B cell (primary cell): Measurements from ENCODE around the gene RFX8. TPM values are rescaled to one million over a fixed set of nuclear protein-coding genes. Genes with fewer than 3 reads are reported as not detected.

ENCODE experiments used
- ATAC-seq: fragments of 200-7000 bp; cut with Tn5 transposase; one replicate; pipeline ENCODE4 v1.10.0; 2021; ENCODE audit warnings: low read depth, mild to moderate bottlenecking, moderate number of reproducible peaks, moderate library complexity
- CTCF ChIA-PET: fragments of 350-600 bp; sonication (Branson Sonifier 250); formaldehyde crosslinking; loops from one replicate; lab custom pipeline; 2021; ENCODE audit warnings: antibody characterized with exemption, inconsistent platforms; lab: Charles Lee
- POLR2A ChIA-PET: fragments of 350-600 bp; sonication (Branson Sonifier 250); formaldehyde crosslinking; loops from one replicate; lab custom pipeline; 2021; ENCODE audit warnings: antibody characterized with exemption; lab: Charles Lee
- DNase-seq: peaks from one replicate; pipeline ENCODE4 v3.0.0; 2013
- H2AFZ ChIP-seq: 2 replicates; pipeline ENCODE4 v1.6.1; 2012; ENCODE audit warnings: mild to moderate bottlenecking, low read depth, low read length; ENCODE audit not compliant: insufficient read depth, poor library complexity, severe bottlenecking
- H3K27ac ChIP-seq, 2 donors: 1 replicate in 1 of 2; 2 replicates in 1 of 2; pipeline ENCODE4 v1.5.1; 2012 to 2013; ENCODE audit warnings: low read length in 2 of 2, mild to moderate bottlenecking in 2 of 2, moderate library complexity in 1 of 2
- H3K27me3 ChIP-seq, 4 experiments: fragments of 200-600 bp in 1 of 4; sonication (generic) in 1 of 4; replicated peaks in 1 of 4; 1 replicate in 2 of 4; 2 replicates in 2 of 4; pipeline versions ENCODE4 v1.6.1 to v1.7.0; 2013 to 2016; ENCODE audit warnings: low read length in 3 of 4, mild to moderate bottlenecking in 2 of 4, mixed read lengths in 1 of 4, moderate library complexity in 1 of 4; ENCODE audit not compliant: insufficient read depth in 4 of 4, control insufficient read depth in 3 of 4; ENCODE audit errors: control extremely low read depth in 1 of 4
- H3K36me3 ChIP-seq, 2 experiments: replicated peaks in 1 of 2; 1 replicate in 1 of 2; 2 replicates in 1 of 2; pipeline versions ENCODE4 v1.6.1 to v1.7.1; 2013; ENCODE audit warnings: low read length in 1 of 2; ENCODE audit not compliant: insufficient read depth in 2 of 2, control insufficient read depth in 1 of 2; ENCODE audit errors: control extremely low read depth in 1 of 2, extremely low read depth in 1 of 2
- H3K4me1 ChIP-seq, 2 donors: fragments of 200-600 bp in 1 of 2; sonication (generic) in 1 of 2; 1 replicate in 1 of 2; 2 replicates in 1 of 2; pipeline versions ENCODE4 v1.5.1 to v1.6.1; 2013 to 2017; ENCODE audit warnings: low read length in 2 of 2; ENCODE audit not compliant: control insufficient read depth in 2 of 2, insufficient read depth in 2 of 2
- H3K4me2 ChIP-seq: replicated peaks from 2 replicates; pipeline ENCODE3; 2012; ENCODE audit warnings: mild to moderate bottlenecking, low read depth, low read length; ENCODE audit not compliant: poor library complexity, severe bottlenecking
- H3K4me3 ChIP-seq, 5 experiments: fragments of 200-600 bp in 1 of 5; sonication (generic) in 1 of 5; 1 replicate in 3 of 5; 2 replicates in 2 of 5; pipeline versions ENCODE4 v1.5.1 to v1.7.0; 2011 to 2016; ENCODE audit warnings: low read length in 4 of 5, mild to moderate bottlenecking in 4 of 5, low read depth in 2 of 5, control low read depth in 1 of 5, moderate library complexity in 1 of 5; ENCODE audit not compliant: insufficient read depth in 1 of 5; ENCODE audit errors: control extremely low read depth in 1 of 5, extremely low read depth in 1 of 5
- H3K79me2 ChIP-seq: fragments of 200-600 bp; sonication (generic); one replicate; pipeline ENCODE4 v1.6.0; 2016; ENCODE audit warnings: low read length; ENCODE audit not compliant: control insufficient read depth, insufficient read depth
- H3K9ac ChIP-seq: fragments of 200-600 bp; sonication (generic); 2 replicates; pipeline ENCODE4 v1.6.1; 2017; ENCODE audit warnings: mild to moderate bottlenecking, low read length, moderate library complexity
- H3K9me3 ChIP-seq, 3 donors: one replicate each; pipeline versions ENCODE4 v1.6.1 to v1.7.1; 2013; ENCODE audit warnings: low read length in 2 of 3; ENCODE audit not compliant: control insufficient read depth in 2 of 3, insufficient read depth in 1 of 3; ENCODE audit errors: control extremely low read depth in 1 of 3
- H4K20me1 ChIP-seq: 2 replicates; pipeline ENCODE4 v1.6.0; 2012; ENCODE audit warnings: mild to moderate bottlenecking, low read length; ENCODE audit not compliant: insufficient read depth, control insufficient read depth, poor library complexity, severe bottlenecking
- H3K27ac Mint-ChIP-seq: one replicate; pipeline ENCODE4 v1.8.0; 2021; ENCODE audit warnings: mixed read lengths
- H3K27me3 Mint-ChIP-seq: one replicate; pipeline ENCODE4 v1.8.0; 2021; ENCODE audit warnings: mixed read lengths
- H3K4me1 Mint-ChIP-seq: one replicate; pipeline ENCODE4 v1.8.0; 2021; ENCODE audit warnings: mixed read lengths
- H3K4me3 Mint-ChIP-seq: one replicate; pipeline ENCODE4 v1.8.0; 2021; ENCODE audit warnings: mixed read lengths
- H3K9me3 Mint-ChIP-seq: one replicate; pipeline ENCODE4 v1.8.0; 2022; ENCODE audit warnings: mixed read lengths; ENCODE audit not compliant: insufficient read depth
- CTCF ChIP-seq: fragments of 200-600 bp; IDR thresholded peaks from one replicate; pipeline ENCODE4 v1.8.0; 2022; ENCODE audit warnings: antibody characterized with exemption, mild to moderate bottlenecking
- EZH2 ChIP-seq: IDR thresholded peaks from 2 replicates; pipeline ENCODE4 v1.6.1; 2012; ENCODE audit warnings: borderline replicate concordance, low read depth, mild to moderate bottlenecking, moderate library complexity, low read length; ENCODE audit not compliant: insufficient read depth, poor library complexity, severe bottlenecking
- WGBS: methylation state at CpG from one replicate; pipeline ENCODE4 v1.1.5; 2013; ENCODE audit warnings: missing lambda C conversion rate; ENCODE audit not compliant: insufficient coverage; 5-methylcytosine and 5-hydroxymethylcytosine counted together
- intact Hi-C: fragments of 100-400 bp; cut with micrococcal nuclease; formaldehyde crosslinking; loops from one replicate; pipeline ENCODE4 v1.10.0; 2022
- polyA plus RNA-seq: library from polyadenylated mRNA; depleted of rRNA; stranded (reverse); fragments of >200 nt; gene quantifications from 2 replicates; pipeline ENCODE4 v1.2.3, GENCODE V29; 2012
- total RNA-seq, 2 donors: library from RNA; stranded (reverse); fragments of 120-200 nt in 1 of 2; gene quantifications; 1 replicate in 1 of 2; 2 replicates in 1 of 2; pipeline versions ENCODE4 v1.2.3 to v1.2.4, GENCODE V29; 2013 to 2022

Gene RFX8
- total and polyA plus RNA-seq, 2 donors (not counting 1 experiment from before 2014, with no cell fraction given) = not detected

GRCh38 chr2:101368376-101368775, 106.5 kb downstream of the RFX8 start:
- Histone ChIP-seq H3K4me2 (no peak overlapping the region), H3K27me3 (no peaks in the 10 kb centered on the region), H3K9ac (no peak overlapping the region), H3K36me3 (no peaks in the 10 kb centered on the region), H2AFZ (no peak overlapping the region), H3K27ac (no peak overlapping the region), H3K4me3 (no peak overlapping the region), H3K4me1 (no peaks in the 10 kb centered on the region), H3K79me2 (no peaks in the 10 kb centered on the region), H4K20me1 (no peaks in the 10 kb centered on the region), H3K9me3 (peaks cover 0 to 11% (median 6%) of the 10 kb centered on the region in 3 donors)
- Mint-ChIP-seq H3K9me3 (peaks cover 4% of the 10 kb centered on the region), H3K27ac (no peak overlapping the region), H3K4me1 (no peaks in the 10 kb centered on the region), H3K4me3 (no peak overlapping the region), H3K27me3 (peaks cover 14% of the 10 kb centered on the region)
- intact Hi-C loops = no loop called here
- WGBS = 88% methylated on average over 1 of the region's 5 CpGs
- ChIA-PET CTCF (no interaction called here), POLR2A (no interaction called here)
- TF ChIP-seq CTCF = no peak
- TF ChIP-seq EZH2 = no peak
- no peak for ATAC-seq
- no peak for DNase-seq

- Mint-ChIP-seq H3K9me3 (peaks cover 4% of the 10 kb centered on the region), H3K4me1 (peaks cover 4% of the 10 kb centered on the region), H3K27ac (no peak overlapping the region), H3K4me3 (no peak overlapping the region), H3K27me3 (peaks cover 14% of the 10 kb centered on the region)
- H3K27ac ChIP-seq = no peak overlapping the region
- TF ChIP-seq CTCF (no peak), EZH2 (no peak)
- DNase-seq (no peak), ATAC-seq (no peak)
- H3K4me2 ChIP-seq = no peak overlapping the region
- WGBS = 100% methylated on average over 3 of the region's 5 CpGs
- peaks cover 2 to 3% of the 10 kb centered on the region in 2 donors for H3K4me1 ChIP-seq
- H3K79me2 ChIP-seq = no peaks in the 10 kb centered on the region
- CTCF ChIA-PET = no interaction called here
- no peaks in the 10 kb centered on the region for H4K20me1 ChIP-seq
- H3K27me3 ChIP-seq = no peaks in the 10 kb centered on the region
- POLR2A ChIA-PET = no interaction called here
- H2AFZ ChIP-seq = no peak overlapping the region
- peaks cover 0 to 2% (median 0%) of the 10 kb centered on the region in 3 donors for H3K9me3 ChIP-seq
- no peak overlapping the region for H3K4me3 ChIP-seq
- no peaks in the 10 kb centered on the region for H3K36me3 ChIP-seq
- no peak overlapping the region for H3K9ac ChIP-seq
- intact Hi-C loops = no loop called here
Observed at GRCh38 chr2:101367508-101367907, 107.4 kb downstream of the RFX8 start.
